Measurements from ENCODE around the gene CHSY3.

Gene CHSY3

DNA sequence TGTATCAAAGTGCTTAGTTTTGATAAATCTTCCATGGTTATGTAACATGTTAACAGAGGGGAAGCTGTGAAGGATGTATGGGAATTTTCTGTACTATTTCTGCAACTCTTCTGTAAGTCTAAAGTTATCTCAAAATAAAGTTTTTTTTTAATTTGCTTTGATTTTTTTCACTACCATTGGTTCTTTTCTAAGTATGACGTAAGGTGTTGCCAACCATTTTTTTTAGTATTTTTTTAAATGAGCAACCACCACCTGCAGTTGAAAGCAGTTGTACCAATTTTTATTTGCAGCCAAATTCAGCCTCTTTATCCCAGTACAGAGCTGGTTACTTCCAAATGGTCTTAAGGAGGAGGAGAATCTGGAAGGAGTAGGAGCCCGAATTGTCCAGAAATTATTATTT lies 192.2 kb downstream of the CHSY3 start:
- no peak for DNase-seq (ENCODE audit: low spot score)

DNA sequence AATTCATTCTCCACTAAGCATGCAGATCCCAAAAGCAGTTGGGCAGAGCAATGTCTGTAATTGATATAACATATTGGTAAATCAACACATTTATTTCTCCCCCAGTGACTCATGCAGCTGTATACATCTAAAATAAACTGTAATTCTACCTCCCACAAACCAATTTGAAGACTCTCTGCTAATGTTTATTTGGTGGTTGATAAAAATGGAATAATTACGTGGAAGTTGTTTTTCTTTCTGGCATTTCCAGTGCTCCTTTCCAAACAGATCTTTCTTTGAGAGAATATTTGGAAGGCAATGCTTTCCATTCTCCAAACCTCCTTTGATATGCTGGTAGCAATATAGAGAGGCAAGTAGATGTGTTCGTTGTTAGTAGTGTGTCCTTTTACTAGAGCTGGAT lies 194.7 kb downstream of the CHSY3 start:
- no peak for DNase-seq (ENCODE audit: low spot score)

DNA sequence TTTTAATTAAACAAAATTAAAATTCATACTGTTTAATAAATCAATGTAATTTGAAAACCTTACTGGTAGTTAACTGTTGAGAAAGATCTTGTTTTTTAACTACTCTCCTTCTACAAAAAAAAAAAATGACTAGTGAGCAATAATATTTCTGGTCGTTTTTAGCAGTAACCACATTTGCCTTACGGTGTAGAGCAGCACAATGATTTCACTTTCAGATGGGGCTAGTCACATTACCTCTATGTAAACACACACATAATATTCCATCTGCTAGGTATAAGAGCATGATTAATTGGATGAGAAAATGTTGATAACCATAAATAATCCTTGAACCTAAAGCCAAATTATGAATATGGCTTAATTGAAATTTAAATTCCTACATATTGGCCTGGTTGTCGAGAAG lies 198.1 kb downstream of the CHSY3 start:
- no peak for DNase-seq (ENCODE audit: low spot score)

- no peak for DNase-seq (ENCODE audit: low spot score)
Observed at GRCh38 chr5:130102960-130103359, 198.7 kb downstream of the CHSY3 start.

DNA sequence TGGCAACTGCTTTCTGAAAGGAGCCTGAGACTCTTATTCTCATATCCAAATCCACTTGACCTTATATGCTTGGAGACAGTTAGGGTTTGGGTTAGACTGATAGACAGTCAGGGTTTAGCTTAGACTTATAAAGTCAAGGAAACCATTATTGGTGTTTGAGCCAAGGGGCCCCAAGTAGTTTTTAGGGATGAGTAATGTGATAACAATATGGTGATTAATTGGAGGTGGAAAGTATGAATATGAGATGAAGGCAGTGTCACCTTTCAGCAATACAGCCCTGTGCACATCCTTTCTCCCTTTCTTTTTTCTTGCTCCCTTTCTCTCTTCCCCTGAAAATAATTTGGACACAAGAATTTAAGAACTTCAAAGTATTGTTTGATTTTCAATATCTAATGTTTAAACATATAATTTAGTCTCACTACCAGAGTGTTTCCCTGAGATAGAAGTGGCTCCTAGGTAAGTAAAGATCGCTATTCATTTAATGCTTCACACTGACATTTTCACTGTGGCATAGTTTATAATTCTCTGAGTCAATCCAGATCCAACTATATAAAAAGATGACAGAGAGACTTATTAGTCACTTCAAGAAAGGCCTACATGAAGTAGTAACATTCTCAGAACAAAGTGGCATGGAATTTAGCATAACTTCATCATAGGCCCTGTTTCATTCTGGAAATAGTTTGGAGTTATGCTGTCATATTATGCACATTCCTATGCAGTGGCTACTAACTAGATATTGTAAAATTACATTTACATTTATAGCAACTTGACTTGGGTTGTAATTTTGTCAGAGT lies 200.8 kb downstream of the CHSY3 start:
- DNase-seq (ENCODE audit: low spot score): no peak

DNA sequence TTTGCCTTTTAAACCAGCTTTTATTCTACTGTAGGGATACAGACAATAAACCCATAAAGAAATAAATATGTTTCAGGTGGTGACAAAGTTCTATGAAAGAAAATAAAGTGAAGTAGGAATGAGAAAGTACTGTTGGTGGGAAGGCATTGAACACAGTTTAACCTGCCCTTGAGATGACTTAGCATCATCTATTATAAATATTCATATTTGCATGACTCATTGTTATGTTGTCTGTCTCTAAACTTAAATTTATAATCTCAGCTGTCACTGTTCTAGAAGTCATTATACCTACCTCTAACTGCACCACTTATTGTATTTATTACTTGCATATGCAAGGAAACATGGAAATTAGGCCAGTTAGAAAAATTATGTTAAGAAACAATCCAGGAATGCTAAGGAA lies 202.2 kb downstream of the CHSY3 start:
- DNase-seq (ENCODE audit: low spot score): no peak

GRCh38 chr5:130109152-130109551 lies 204.9 kb downstream of the CHSY3 start:
- DNase-seq (ENCODE audit: low spot score): no peak

DNA sequence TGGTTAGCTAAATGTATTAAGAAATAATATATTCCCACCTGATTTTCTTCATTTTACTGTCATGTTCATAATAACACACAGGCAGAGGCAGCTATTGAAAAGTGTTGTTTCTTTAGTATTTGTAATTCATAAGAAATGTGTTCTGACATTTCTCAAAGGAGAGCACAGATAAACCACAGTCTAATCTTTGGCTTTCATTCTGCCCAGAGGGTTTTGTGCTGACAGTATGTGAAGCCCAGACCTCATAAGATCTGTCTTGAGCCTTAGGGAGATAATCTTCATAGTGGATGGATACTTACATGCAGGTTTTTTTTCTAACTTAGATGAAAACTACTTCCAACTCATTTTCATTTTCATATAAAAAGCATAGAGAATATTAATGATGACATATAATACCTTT lies 206.1 kb downstream of the CHSY3 start:
- no peak for DNase-seq (ENCODE audit: low spot score)

DNA sequence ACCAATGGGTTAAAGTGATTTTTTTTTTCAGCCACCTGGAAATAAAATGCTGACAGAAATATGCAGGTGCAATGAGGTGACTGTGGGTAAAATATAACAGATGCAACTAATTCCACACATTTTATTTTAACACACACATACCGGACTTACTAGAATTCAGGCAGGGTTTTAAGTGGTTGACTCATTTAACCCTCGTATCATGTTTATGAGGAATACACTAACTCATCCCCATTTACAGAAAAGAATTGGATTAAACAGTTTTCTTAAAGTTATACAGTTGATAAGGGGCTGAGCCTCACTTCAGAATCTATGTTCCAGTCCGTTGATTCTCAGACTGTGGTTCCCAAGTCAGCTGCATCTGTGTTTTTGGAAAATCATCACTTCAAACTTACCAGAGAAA lies 207.5 kb downstream of the CHSY3 start:
- no peak for DNase-seq (ENCODE audit: low spot score)

GRCh38 chr5:130112246-130112645 lies 208.0 kb downstream of the CHSY3 start:
- no peak for DNase-seq (ENCODE audit: low spot score)

GRCh38 chr5:130115686-130116085 lies 211.4 kb downstream of the CHSY3 start:
- DNase-seq (ENCODE audit: low spot score): no peak

GRCh38 chr5:130116462-130116861 lies 212.2 kb downstream of the CHSY3 start:
- DNase-seq (ENCODE audit: low spot score): no peak

DNA sequence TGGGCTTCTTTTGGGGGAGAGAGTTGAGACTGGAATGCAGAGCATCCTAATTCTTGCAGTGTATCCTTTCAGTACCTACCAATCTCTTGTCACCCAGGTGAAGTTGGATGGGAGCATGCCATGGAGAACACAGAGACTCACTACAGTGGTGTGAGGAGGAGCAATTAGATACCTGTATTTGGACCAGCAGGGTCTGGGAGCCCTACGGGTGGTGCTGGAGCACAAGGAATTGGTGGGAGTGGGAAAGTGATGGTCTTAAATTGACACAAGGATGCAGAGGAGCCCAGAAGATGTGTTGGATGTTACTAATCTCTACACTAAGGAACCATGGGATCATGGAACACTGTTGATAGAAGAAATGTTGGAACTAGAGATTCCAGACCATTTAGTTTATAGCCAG lies 212.7 kb downstream of the CHSY3 start:
- no peak for DNase-seq (ENCODE audit: low spot score)

DNA sequence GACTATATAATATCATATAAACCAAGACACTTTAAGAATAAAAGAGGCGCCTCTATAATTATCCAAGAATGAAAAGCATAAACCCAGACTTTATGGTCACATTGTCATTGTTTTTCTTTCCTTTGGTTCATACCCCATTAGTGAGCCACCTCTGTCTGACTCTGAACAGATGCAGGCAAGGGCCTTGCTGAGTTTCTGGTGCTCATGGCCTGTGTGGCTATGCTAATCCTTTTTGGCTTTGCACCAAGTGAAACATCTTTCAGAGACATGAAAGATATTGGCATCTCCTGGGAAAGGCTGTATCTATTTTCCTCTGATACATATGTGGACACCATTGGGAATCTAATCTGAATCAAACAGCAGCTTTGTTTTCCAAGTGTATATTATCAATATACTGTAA lies 222.5 kb downstream of the CHSY3 start:
- no peak for DNase-seq (ENCODE audit: low spot score)

DNA sequence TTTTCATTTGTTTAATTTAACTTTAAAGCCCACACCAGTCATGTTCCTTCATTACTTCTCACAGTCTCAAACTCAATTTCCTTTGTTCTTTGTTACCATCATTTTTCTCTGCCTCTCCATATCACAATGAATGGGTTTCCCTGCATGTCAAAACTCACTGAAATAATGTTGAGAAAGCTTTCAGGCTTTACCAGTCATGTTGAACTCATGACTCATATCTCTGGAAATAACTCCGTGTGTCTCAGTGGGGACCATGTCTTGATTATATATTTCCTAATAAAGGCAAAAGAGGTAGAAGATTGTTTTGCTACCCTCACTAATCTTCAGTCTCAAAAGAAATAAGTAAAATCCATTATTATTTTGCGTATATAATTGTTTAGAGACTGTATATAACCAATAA lies 231.2 kb downstream of the CHSY3 start:
- DNase-seq (ENCODE audit: low spot score): no peak

DNA sequence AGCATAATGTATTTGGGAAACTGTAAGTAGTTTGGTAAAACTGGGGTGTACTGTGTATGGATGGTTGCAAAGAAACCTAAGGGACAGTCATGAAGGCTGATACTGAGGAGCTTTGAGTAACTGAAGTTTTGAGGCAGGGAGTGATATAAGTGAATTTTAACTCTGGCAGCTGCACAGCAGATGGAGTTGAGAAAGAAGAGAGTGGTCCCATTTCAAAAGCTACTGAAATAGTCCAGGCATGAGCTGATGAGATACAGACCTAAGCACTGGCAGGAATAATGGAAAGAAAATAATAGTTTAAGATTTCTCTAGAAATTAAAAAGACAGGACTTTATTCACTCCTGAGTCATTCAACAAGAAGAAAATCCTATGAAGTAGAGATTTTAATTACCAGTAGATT lies 232.0 kb downstream of the CHSY3 start:
- DNase-seq (ENCODE audit: low spot score): no peak

DNA sequence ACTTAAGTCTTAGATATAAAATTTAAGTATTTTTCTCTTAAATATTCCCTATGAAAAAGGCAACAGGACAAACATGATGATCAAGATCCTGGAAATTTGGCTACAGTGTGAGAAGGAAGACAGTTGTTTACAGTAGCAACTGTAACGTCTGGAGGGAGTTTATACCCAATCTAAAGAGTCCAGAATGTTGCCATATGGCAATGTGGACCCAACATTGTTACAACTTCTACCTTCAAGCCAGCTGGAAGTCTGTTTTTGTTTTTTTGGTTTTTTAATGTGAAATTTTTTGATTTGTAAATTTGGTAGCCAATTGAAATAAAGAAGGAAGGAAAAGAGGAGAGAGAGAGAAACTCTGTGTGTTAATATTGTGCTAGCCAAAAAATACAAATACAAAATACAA lies 233.4 kb downstream of the CHSY3 start:
- DNase-seq (ENCODE audit: low spot score): no peak

- DNase-seq (ENCODE audit: low spot score): no peak
Observed at GRCh38 chr5:130138406-130139045, 234.3 kb downstream of the CHSY3 start.

GRCh38 chr5:130141659-130142320 lies 237.5 kb downstream of the CHSY3 start:
- no peak for DNase-seq (ENCODE audit: low spot score)

DNA sequence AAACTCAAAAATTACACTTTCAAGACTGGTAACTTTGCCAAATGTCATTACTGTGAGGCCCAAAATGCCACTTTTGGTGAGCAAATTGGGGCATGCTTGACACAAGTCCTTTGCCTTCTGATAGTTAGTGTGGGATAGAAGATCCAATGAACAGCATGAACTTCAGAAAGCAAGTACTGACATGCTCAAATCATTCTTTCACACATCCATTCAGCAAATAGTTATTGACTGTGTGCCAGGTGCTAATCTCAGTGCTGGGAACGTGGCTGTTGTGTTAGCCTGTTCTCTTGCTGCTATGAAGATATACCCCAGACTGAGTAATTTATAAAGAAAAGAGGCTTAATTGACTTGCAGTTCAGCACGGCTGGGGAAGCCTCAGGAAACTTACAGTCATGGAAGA lies 247.0 kb downstream of the CHSY3 start:
- no peak for DNase-seq (ENCODE audit: low spot score)

DNA sequence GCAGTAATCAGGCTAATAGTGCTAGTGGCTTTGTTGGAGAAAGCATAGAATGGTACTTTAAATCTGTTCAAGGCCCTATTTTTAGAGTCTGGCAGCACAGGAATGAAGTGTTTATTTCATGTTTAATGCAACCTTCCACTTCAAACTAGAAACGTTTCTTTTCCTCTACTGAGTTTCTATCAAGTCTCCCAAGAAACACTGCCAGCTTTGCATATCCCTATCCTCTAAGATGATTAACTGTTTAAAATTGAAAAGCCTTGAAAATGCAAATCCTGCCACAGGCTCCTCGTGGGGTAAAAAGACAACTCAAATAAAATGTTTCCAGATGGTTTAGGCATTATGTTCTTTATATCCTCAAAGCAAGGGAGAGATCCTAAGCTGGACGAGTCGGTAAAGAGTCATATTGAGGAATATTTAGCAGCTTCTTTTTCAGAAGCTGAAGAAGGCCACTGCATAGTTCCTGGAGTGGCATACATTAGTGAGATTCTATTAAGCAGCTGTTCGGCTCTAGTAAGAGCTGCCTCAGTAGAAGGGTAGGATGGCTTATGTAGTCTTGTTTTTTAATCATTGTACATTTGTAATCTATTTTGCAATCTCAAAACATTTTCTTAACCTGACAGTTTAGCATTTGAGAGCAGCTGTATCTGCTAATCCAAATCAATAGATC lies 251.2 kb downstream of the CHSY3 start:
- no peak for DNase-seq (ENCODE audit: low spot score)

GRCh38 chr5:130158036-130158435 lies 253.8 kb downstream of the CHSY3 start:
- no peak for DNase-seq (ENCODE audit: low spot score)

DNA sequence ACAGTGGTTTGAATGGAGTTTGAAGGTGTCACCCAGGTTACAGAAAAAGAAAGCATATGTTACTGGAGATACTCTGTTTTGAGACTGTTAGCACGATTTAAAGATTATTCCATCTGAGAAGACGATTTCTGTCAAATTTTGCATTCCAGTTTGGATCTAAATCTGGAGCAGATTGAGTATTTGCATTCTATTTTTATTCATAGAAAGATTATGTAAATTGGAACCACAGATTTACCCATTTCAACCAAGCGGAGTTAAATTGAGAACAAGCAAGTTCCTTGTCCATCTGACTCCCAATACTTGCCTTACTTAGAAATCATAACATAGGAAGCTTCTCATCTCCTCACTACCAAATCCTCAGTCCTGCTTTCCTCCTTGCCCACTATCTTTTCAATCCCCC lies 255.7 kb downstream of the CHSY3 start:
- DNase-seq (ENCODE audit: low spot score): no peak

Measured in hematopoietic multipotent progenitor cell treated with erythropoietin and hydrocortisone succinate and interleukin-3 and kit ligand, for 15 days (in vitro differentiated cells).